AG09319 (cell line): ENCODE data around the gene AURKAIP1.

Source experiments
- DNase-seq: peaks from one replicate; pipeline ENCODE4 v3.0.0-alpha.2; 2010; ENCODE audit warnings: low read depth; ENCODE audit errors: extremely low read depth
- TF ChIP-seq, protein P1 (sequence below): IDR thresholded peaks from 2 replicates; pipeline ENCODE4 v1.5.1; 2011; ENCODE audit warnings: low read depth, mild to moderate bottlenecking, inconsistent platforms, low read length, moderate library complexity

AURKAIP1 gene

GRCh38 chr1:1351511-1352427 is 23.2 kb downstream of the AURKAIP1 start:
- TF ChIP-seq, protein P1, sequence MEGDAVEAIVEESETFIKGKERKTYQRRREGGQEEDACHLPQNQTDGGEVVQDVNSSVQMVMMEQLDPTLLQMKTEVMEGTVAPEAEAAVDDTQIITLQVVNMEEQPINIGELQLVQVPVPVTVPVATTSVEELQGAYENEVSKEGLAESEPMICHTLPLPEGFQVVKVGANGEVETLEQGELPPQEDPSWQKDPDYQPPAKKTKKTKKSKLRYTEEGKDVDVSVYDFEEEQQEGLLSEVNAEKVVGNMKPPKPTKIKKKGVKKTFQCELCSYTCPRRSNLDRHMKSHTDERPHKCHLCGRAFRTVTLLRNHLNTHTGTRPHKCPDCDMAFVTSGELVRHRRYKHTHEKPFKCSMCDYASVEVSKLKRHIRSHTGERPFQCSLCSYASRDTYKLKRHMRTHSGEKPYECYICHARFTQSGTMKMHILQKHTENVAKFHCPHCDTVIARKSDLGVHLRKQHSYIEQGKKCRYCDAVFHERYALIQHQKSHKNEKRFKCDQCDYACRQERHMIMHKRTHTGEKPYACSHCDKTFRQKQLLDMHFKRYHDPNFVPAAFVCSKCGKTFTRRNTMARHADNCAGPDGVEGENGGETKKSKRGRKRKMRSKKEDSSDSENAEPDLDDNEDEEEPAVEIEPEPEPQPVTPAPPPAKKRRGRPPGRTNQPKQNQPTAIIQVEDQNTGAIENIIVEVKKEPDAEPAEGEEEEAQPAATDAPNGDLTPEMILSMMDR, result no peak
- DNase-seq, result no peak

- no peak for DNase-seq
Observed at GRCh38 chr1:1349256-1350012, 25.6 kb downstream of the AURKAIP1 start, which contains the start of gene DVL1. Gene DVL1 (minus strand): TSS chr1:1349418. CDS start chr1:1349065, 353 bp downstream.

GRCh38 chr1:1348420-1349255 is 26.4 kb downstream of the AURKAIP1 start:
- no peak for DNase-seq
- TF ChIP-seq, protein P1, result no peak

More at GRCh38 chr1:1349256-1350012, 25.6 kb downstream of the AURKAIP1 start, which contains the start of gene DVL1:
- TF ChIP-seq, protein P1, result peak; percentile 43

GRCh38 chr1:1347663-1348419 is 27.2 kb downstream of the AURKAIP1 start:
- TF ChIP-seq, protein P1, result no peak
- no peak for DNase-seq

DNA sequence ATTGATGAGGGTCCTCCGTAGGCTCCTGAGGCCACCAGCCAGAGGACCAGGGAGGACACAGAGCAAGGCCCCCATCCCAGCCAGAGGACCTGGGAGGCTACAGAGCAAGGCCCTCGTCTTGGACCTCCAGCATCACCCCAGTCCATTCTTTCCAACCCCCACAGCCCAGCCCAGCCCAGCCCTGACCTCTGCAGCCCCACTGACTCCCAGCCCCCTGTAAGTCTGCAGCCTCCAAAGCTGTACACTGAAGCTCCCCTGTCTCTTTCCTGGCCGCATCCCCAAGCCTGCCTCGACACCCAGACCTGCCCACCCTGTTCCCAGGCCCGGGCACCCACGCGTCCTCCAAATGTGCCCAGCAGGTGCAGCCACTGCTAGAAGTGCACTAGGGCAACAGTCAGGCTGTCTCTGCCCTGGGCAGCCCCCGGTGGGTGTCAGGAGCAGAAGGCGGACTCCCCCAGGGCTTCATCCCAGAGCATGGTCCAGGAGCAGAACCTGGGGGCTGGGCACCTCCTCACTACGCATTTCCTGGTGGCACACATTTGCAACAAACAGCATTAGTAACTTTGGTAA is 27.9 kb downstream of the AURKAIP1 start:
- no peak for DNase-seq
- TF ChIP-seq, protein P1, result no peak

GRCh38 chr1:1346501-1346890 is 28.5 kb downstream of the AURKAIP1 start:
- TF ChIP-seq, protein P1, result no peak
- DNase-seq, result no peak
